Measurements from ENCODE around the gene GLT8D1. TPM values are rescaled to one million over a fixed set of nuclear protein-coding genes. Genes with fewer than 3 reads are reported as not detected.
A peak's percentile ranks its signal among the peaks of the same experiment; 100 is the strongest.

Gene GLT8D1
- total and polyA plus RNA-seq, 2 of the 4 experiments (the other 2 are of a cell fraction): 87.8 to 124 TPM

DNA sequence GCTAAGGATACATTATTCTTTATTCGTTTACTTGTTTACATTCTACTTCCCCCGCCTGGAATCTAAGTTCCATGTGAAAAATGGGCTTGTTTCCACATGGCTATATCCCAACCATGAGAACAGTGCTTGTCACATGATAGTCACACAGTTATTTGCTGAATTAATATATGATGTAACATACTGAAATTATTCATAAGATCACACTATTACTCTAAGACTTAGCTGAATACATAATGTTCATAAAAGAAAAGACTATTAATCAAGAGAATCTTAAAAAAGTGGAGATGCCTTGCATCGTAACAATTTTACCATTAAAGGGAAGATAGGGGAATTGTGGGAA is 26.4 kb downstream of the GLT8D1 start:
- Histone ChIP-seq H3K9me1 (ENCODE audit: insufficient read depth, low read length) (peaks cover 6% of the 10 kb centered on the region; the same call in 1 of the 2 replicates), H4K20me1 (ENCODE audit: insufficient read depth, low read length) (peaks cover 11% of the 10 kb centered on the region; the same call in 1 of the 2 replicates), H3K4me1 (ENCODE audit: control insufficient read depth, insufficient read depth, low read length) (peaks cover 9% of the 10 kb centered on the region), H3K18ac (ENCODE audit: low read depth, low read length) (no peak overlapping the region), H2AK9ac (replicated peaks; ENCODE audit: low read depth, low read length, poor library complexity) (no peak overlapping the region), H3K56ac (ENCODE audit: extremely low read depth, insufficient read depth, low read length) (0 out of 2 replicates have a peak overlapping the region, but pooled peaks have one; percentile 32), H2AFZ (replicated peaks; ENCODE audit: low read length, poor library complexity) (no peak overlapping the region), H2BK15ac (ENCODE audit: low read depth, low read length) (no peak overlapping the region), H3K14ac (replicated peaks; ENCODE audit: low read depth, low read length) (peak overlapping the region; percentile 22; the same call in 1 of the 2 replicates), H2BK20ac (ENCODE audit: low read depth, low read length) (peak overlapping the region; percentile 16; the same call in 1 of the 2 replicates), H4K5ac (ENCODE audit: low read depth, low read length) (no peak overlapping the region), H3K4me3 (ENCODE audit: insufficient read depth, low read depth, low read length) (no peak overlapping the region), H3K4ac (ENCODE audit: low read depth, low read length) (peak overlapping the region; percentile 24), H2AK5ac (ENCODE audit: low read depth, low read length) (no peak overlapping the region; the same call in 1 of the 2 replicates), H2BK5ac (ENCODE audit: low read depth, low read length, poor library complexity, severe bottlenecking) (no peak overlapping the region), H3K9me3 (ENCODE audit: control insufficient read depth, insufficient read depth, low read length) (no peaks in the 10 kb centered on the region), H3K36me3 (ENCODE audit: control insufficient read depth, insufficient read depth, low read length) (peaks cover 25% of the 10 kb centered on the region), H4K8ac (ENCODE audit: low read depth in 2 of 2, low read length in 2 of 2) (peak overlapping the region in 1 of 2 experiments; percentile 52; a peak in 1 of 4 replicates), H4K91ac (ENCODE audit: insufficient read depth, low read depth, low read length) (no peak overlapping the region), H2BK120ac (ENCODE audit: low read depth, low read length) (no peak overlapping the region), H3K27ac (ENCODE audit: insufficient read depth, low read length) (no peak overlapping the region; the same call in 1 of the 2 replicates), H3K23ac (ENCODE audit: low read depth, low read length) (peak overlapping the region; percentile 24; the same call in 1 of the 2 replicates), H3K4me2 (ENCODE audit: low read depth, low read length) (no peak overlapping the region), H3K9ac (ENCODE audit: low read depth, low read length) (no peak overlapping the region), H3K27me3 (ENCODE audit: control insufficient read depth, insufficient read depth, low read length) (no peaks in the 10 kb centered on the region), H3K79me1 (ENCODE audit: low read depth in 1 of 2, low read length in 2 of 2) (peaks cover 23 to 58% of the 10 kb centered on the region in 2 experiments)
- in situ Hi-C loops (cut with MboI; ENCODE audit: low sequenced_read_pairs) (no loop called here), intact Hi-C loops (cut with micrococcal nuclease) (no loop called here), dilution Hi-C loops (cut with HindIII; ENCODE audit: low sequenced_read_pairs, unreplicated experiment) (no loop called here)
- no CpG with 5 or more reads among the region's 3 CpGs for WGBS, 2 experiments (ENCODE audit: extremely low coverage in 2 of 2, insufficient read length in 1 of 2)
- POLR2A ChIA-PET (ENCODE audit: unreplicated experiment): no interaction called here
- DNase-seq (no peak), ATAC-seq (ENCODE audit: low read depth) (no peak)
- TF ChIP-seq RAD21 (IDR thresholded peaks at IDR 0.05; ENCODE audit: low read length): no peak
- no peak for TF ChIP-seq NFE2L2 (IDR thresholded peaks at IDR 0.05; ENCODE audit: low read depth, low read length)
- no peak for TF ChIP-seq FOS (IDR thresholded peaks at IDR 0.05; ENCODE audit: low read depth, low read length)
- CTCF ChIA-PET: interaction anchor here (0.7 kb wide), 1 partner anchor 557 kb away, joined by 4 read pairs; no protein-coding TSS in a partner anchor
- BruUV-seq (replicated peaks): no TSS peak

Data from IMR-90 (cell line).